ENCODE results near the gene LINGO4.

Gene LINGO4, protein sequence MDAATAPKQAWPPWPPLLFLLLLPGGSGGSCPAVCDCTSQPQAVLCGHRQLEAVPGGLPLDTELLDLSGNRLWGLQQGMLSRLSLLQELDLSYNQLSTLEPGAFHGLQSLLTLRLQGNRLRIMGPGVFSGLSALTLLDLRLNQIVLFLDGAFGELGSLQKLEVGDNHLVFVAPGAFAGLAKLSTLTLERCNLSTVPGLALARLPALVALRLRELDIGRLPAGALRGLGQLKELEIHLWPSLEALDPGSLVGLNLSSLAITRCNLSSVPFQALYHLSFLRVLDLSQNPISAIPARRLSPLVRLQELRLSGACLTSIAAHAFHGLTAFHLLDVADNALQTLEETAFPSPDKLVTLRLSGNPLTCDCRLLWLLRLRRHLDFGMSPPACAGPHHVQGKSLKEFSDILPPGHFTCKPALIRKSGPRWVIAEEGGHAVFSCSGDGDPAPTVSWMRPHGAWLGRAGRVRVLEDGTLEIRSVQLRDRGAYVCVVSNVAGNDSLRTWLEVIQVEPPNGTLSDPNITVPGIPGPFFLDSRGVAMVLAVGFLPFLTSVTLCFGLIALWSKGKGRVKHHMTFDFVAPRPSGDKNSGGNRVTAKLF

DNA sequence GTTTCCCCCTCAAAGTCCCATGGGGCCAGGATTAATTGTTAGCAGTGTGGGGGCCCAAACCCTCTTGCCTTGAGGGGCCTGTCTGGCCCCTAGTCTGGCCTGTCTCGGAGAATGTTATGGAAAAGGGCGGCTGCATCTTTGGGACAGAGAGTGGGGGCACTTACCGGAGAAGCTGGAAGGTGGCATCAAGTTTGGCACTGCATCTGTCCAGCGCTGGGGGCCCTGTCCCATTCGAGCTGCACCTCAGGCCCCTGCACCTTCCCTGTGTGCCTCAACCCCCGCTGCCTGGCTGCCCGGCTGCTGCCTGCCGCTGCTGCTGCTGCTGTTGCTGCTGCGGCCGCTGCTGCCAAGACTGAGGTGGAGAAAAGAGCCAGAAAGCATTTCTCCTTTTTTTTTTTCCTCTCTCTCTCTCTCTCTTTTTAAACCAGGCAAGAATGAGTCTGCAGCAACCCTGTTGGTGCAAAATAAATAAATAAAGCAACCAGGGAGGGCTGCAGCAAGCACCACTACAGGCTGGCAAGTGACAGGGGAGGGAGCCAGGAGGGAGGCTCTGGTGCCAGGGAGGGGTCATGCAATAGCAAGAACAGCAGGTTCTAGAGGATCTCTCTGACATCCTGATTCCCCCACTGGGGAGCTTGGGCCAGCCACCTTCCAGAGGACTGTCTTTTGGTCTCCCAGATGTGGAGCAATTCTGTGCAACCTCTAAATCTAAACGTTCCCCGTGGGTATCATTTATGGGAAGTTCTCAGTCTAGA is at the start of gene LINGO4:
LINGO4 (minus strand) TSS at position 354 of the 755 bp plus-strand sequence. CDS start 2,715 bp downstream, outside the sequence.
- no peak for DNase-seq

DNA sequence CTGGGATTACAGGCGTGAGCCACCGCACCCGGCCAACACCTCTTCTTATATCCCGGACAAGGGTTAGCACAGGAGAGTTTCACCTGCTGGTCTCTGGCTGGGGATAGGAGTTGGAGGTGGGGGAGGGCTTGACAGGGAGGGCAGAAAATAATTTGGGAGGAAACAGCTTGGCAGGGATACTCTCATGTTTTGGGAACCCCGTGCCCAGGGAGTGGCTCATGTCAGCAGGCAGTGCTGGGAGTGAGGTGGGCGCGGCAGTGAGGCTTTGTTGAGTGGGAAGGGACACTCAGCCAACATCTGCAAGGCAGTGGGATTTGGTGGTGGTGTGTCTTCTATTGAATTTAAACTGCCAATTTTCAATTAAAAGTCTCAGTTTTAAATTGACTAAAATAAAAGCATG is 49.4 kb upstream of the LINGO4 start:
- DNase-seq: no peak

DNA sequence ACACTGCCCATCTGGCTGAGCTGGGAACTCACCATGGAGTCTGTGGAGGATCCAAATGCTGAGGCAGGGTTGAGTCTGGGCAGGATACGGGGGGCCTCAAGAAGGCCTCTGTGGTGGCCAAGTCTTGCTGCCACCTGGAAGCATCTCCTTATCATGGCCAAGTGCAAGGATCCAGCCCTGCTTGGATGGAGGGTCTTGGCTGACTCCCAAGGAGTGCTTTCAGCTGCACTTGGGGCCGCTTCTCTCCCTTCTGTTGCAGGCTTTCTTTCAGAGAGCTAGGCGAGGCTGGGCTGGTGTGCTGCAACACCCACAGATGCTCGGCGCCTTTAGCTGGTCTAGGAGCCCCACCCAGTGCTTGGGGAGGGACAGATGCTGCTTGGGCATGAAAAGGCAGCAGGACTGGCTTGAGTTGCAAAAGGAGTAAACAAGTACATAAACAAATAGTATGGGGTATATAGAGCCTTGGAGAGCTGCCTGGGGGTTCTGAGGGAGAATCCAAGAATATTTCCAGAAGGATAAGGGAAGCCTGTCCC is 48.3 kb upstream of the LINGO4 start, which contains the start of gene THEM5:
THEM5 (minus strand) TSS at position 302 of the 533 bp plus-strand sequence; CDS start at position 155, 147 bp downstream.
- DNase-seq: no peak

DNA sequence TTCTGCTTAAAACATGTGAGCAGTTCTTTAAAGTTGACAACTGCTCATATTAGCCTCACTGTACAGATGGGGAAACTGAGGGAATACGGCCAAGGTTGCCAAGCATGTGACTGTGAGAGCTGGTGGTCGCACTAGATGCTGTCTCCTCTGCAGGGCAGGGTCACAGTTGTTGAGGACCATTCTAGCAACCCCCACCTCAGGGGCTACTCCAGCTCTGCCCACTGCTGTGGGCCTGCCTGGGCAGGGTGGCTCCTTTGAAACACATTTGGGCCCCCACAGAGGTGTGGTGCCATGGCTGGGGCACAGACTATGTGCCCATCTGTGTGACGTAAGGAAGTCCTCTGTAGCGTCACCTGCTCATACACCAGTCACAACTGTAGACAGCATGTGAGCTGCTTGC is 47.5 kb upstream of the LINGO4 start:
- no peak for DNase-seq

DNA sequence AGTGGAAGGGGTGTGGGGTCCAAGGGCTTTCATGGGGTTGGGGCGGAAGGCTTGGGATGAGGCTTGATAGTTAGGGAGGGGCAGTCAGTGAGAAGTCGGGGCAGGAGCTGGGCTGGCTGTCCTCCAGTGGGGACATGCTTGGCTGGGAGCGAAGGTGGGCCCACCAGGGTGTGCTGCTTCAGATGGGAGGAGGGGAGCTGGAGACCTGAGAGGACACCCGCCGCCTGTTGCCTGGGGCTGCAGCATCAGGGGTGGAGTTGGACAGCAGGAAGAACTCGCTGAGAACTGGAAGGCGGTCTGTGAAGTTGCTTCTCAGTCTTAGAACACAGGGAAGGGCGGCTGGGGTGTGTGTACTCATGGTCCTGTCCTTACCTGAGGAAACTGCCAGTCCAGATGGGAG is 46.7 kb upstream of the LINGO4 start:
- no peak for DNase-seq

DNA sequence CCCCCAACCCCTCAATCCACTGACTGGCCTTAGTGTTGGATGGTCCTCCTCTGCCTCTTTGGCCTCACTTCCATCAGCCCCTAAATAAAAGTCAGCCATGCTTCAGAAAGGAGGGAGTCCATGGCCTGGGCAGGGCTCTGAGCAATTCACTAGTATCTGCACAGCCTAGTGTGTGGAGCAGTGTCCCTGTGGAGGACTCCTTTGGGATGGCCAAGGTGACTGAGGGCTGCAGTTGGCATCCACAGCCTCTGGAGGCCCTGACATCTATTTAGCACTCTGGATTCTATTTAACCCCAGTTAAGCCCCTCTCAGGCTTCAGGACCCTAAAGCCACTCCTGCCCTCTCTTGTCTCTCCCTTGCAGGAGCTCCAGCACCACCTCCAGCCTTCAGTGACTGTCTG is 44.7 kb upstream of the LINGO4 start:
- DNase-seq: no peak

DNA sequence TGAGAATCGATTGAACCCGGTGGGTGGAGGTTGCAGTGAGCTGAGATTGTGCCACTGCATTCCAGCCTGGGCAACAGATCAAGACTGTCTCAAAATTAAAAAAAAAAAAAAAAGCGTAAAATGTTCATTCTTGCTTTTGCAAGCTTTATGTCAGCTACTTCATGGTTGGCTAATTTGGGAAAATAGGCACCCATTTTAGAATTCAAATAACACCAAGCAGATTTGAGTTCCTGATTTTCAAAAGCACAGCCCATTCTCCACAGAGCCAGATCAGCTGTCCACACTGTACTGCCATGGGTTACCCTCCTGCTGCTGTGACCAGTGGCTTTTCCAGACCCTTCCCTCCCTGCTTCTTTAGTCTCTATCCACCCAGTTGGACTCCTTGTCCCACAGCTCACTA is 43.9 kb upstream of the LINGO4 start:
- no peak for DNase-seq

DNA sequence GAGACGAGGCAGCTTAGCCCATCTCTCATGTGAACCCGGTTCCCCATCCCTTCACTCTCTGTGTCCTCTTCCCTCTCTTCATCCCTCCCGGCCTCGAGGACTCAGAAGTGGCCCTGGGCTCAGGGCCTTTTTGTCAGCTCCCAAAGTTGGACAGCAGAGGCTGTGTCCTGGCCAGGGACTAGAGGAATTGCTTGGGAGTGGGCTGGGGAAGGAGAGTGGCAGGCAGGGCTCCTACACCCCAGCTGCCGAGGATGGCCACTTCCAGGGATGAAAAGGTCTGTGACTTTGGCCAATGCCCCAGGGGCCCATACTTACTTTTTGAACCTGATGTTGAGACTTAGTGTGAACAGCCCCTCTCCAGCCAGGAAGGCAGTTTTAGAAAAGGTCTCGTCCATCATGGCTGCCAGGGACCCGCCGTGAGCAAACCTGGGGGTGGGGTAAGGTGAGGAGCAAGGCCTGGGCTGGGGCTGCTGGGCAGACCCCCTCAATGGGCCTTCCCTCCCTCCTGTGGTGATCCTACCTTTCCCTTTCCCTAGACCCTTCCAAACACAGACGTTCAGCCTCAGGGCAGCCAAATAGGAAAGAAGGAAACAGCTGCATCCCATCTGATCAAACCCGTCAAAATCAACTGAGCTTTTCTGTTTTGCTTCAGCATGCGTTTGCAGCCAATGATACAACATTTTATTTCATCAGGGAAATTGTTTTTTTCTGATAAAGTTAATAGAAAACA is 42.8 kb upstream of the LINGO4 start:
- DNase-seq: no peak

DNA sequence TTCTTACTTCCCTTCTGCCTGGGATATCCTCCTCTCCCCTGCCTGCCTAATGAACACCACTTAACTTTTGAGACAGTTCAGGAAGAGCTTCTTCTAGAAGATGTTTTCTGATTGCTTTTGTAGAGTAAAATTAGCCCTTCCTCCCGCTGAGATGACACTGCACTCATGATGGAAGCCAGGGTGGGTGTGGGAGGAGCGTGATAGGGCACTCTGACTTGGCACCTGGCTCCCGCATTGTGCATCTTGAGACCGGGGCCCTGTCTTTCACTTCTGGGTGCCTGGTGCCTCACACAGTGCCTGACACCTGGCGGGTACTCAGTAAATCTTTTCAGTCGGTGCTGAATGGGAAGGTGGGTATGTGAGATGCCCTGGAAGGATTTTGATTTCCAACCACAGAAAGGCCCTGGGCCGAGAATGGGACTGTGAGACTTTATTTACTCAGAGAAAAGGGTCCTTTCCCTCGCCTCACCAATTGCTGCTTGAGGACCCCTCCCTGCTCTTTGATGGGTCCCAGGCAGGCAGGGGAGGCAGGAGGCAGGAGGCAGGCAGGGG is 41.5 kb upstream of the LINGO4 start:
- no peak for DNase-seq

DNA sequence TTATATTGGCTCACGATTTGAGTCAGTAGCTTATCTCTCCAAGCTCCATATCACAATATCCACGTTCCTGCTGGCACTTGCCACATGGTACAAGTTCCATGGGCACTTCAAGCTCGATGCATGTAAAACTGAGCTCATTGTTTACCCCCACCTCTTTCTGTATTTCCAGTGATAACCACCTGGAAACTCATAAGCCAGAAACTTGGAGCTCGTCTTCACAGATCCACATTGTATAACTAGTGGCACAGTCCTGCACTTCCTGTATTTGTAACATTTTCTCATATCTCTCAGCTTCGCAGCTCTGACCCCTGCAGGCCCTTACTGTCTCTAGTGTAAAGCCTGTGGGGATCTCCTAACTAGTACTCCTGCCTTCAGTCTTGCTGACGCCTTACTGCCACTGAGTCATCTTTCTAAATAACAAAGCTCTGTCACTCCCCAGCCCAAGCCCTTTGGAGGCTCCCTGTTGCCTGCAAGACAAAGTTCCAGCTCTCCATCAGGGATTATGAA is 40.9 kb upstream of the LINGO4 start:
- no peak for DNase-seq

DNA sequence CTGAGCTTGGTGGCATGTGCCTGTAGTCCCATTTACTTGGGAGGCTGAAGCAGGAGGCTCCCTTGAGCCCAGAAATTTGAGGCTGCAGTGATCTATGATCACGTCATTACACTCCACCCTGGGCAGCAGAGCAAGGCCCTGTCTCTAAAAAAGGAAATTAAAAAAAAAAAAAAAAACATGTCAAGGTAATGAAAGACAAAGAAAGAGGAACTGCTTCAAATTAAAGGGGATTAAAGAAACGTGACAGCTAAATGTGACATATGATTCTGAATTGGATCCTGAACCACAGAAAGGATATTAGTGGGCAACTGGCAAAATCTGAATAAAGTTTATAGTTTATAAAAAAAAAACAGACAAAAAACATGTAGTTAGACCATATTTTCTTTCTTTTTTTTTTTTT is 38.2 kb upstream of the LINGO4 start:
- DNase-seq: no peak

DNA sequence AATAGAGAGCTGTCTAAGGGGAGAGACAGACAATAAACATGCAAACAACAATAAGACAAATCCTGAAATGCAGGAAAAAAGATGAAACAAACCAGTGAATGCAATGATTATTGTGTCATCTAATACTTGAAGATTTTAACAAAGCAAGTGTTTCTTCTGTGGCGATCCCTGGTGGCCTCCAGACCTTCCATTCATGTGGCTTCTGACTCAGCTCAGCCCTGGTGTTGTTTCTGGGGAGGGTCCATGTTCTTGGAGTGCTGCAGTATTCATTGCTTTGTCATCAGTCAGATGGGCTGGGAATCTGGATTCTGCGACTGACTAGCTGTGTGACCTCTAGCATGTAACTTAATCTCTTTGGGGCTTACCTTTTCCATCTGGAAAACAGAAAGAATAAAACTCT is 35.9 kb upstream of the LINGO4 start:
- DNase-seq: no peak

DNA sequence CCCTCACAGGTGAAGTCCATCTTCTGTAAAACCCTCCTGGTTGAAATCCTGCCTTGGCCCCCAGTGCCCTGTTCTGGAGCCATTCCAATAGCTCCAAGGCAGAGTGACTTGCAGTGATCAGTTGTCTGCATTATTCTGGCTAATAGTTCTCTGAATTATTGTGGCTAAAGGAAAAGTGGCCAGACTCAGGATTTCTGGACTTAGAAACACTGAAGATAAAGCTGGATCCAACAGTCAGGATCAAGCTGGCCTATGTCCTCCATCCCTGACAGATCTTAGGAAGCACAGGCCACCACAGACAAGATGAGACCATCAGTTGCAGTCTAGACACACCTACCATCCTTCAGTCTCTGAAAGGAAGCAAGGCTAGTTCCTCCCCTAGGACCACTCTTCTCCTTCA is 35.2 kb upstream of the LINGO4 start:
- DNase-seq: no peak

DNA sequence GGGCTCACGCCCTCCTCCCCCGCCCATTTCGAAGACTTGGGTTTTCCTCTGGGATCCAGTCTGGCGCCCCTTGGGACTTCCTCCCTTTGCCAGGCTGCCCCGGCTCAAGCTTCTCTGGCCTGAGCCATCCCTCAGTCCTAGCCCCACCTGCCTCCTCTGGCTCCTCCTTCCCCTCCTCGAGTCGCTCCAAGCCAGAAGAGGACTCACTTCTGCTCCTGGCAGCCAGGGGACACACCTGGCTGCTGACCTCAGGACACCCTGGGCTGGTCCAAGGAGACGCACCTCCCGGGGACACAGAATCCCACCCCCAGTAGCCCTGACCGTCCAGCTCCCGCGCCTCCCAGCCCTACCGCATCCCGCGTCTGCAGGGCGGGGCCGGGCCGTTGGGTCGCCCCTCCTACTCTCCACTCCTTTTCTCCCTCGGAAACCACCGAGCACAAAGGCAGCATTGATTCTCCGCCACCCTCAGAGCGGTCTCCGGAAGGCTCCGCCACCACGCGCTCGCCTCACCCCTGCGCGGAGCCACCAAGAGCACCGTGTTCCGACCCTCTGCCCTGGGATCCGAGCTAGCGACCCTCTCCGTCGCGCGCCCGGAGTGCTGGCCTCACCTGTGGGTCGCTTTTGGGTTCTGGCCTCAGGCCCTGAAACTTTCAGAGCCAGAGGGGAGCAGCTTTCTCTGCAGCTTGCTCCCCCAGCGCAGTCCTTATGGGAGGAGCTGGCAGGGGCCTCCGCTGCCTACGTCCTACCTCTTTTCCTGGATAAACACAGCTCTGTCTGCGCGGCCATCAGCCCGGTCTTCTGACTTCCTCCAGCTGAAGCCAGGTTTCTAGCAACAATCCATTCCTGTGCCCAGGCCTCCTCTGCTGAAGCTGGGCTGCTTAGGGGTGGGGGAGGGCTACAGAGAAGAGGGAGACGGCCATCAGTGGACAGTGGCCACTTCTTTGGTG is 34.5 kb upstream of the LINGO4 start, which contains the start of gene C2CD4D:
C2CD4D (minus strand) TSS at position 364 of the 947 bp plus-strand sequence. CDS start 831 bp downstream, outside the sequence.
- DNase-seq: peak; percentile 50

DNA sequence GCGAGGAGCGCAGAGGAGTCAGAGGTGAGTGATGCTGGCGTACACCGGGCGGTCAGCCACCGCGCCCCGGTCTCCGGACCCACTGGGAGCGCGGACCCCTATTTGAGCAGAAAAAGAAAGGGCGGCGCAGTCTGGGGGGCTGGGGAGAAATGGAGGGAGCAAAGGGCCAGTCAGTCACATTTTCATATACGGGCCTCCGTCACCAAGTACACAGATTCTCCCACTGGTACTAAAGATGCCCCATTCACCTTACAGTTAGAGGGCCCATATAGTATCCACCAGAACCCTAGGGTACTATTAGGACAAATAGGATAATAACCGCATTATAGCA is 33.8 kb upstream of the LINGO4 start:
- DNase-seq: no peak

DNA sequence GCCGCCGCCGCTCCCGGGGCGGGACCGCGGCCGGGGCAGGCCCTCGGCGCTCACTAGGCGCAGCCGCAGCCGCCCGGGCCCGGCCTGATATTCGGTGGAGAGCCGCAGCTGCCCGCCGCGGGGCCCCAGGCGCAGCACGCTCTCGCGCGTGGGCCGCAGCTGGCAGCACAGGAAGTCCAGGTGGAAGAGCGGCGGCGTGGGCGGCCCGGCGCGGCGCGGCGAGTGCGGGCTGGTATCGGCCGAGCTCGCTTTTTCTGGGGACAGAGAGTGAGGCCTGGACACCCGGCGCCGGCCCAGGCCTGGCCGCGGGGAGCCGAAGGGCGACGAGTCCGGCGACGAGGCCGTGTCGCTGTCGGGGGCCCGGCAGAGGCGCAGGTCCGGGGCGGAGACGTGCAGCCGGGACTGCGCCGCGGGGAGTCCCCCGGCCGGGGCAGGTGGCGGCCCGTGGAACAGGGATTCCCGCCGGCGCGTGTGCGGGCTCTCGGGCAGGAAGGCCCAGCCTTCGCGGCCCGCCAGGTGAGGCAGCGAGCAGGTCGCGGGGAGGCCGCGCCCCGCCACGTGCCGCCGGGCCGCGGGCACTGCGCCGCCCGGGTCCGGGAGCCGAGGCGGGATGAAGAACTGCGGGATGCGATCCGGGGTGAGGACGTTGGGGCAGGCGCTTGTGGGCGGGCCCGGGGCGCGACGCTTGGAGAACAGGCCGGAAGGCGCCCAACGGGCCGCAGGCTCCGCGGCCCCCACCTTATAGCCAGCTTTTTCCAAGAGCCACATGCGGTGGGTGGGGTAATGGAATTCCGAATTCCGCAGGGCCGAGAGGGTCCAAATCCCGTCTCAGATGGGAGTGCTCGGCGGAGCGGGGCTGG is 33.2 kb upstream of the LINGO4 start:
- DNase-seq: no peak

DNA sequence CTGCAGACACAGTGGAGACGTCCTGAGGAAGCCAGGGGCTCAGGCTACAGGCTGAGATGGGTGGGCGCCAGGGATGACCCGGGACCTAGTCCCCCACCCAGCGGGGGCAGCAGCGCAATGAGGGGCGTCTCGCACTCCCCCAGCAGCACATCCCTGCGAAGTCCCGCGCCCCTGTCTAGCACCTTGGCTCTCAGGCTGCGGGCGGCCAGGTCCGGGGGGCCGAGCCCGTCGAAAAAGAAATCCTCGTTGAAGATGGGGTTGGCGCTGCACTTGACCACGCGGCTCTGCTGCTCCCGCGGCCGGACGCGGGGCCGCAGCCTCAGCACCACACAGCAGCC is 32.6 kb upstream of the LINGO4 start:
- no peak for DNase-seq

DNA sequence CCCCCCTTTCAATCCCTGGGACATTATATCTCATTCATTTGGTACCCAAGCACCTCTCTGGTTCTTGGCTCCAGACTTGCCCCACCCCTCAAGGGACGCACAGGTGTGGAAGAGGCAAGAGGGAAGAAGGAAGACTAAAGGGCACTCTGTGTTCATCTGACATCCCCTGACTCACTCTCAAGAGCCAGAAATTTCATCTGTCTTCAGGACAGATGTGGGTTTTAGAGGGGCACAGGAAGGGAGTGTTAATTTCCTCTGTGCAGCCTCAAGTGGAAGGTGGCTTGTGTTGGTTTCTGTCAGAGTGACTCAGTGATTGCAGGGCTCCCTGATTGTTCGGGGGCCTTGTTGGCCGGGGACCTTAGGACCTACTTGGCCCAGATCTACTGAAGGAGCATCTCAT is 32.0 kb upstream of the LINGO4 start:
- DNase-seq: no peak

DNA sequence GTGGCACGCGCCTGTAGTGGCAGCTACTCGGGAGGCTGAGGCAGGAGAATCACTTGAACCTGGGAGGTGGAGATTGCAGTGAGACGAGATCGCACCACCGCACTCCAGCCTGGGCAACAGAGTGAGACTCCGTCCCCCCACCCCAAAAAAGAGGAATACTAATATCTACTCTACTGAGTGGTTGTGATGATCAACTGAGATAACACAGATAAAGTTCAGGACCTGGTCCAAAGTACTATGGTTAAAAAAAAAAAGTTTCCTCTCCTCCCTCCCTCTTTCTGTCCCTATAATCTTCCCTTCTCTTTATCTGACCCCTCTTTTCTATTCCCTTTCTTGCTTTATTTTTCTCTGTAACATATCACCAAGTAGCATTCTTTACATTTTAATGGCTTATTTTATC is 30.4 kb upstream of the LINGO4 start:
- DNase-seq: no peak

DNA sequence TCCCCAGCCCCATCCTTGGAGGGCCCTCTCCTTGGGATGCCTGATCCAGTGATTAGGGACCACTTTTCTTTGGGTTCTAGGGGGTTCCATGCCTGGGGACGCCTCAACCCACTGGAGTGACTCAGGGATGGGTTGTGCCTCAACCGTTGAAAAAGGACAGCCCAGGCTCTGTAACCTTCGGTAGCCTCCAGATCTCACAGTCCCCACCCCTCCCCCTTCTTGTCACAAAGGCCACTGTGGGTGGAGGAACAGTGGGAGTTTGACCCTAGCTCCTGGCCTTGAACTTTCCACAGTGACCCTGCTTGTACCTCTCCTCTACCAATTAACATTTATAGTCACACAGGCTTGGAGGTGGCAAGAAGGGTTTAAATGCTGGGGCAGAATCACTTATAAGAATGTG is 29.0 kb upstream of the LINGO4 start:
- DNase-seq: no peak

Data from activated CD4-positive, alpha-beta T cell treated with anti-CD3 and anti-CD28 coated beads for 1 hour (primary cell).